ENCODE data around the gene INCA1.

GRCh38 chr17:4986951-4987766, 10.2 kb downstream of the INCA1 start, which contains the start of gene CAMTA2:
- TF ChIP-seq, protein P1, sequence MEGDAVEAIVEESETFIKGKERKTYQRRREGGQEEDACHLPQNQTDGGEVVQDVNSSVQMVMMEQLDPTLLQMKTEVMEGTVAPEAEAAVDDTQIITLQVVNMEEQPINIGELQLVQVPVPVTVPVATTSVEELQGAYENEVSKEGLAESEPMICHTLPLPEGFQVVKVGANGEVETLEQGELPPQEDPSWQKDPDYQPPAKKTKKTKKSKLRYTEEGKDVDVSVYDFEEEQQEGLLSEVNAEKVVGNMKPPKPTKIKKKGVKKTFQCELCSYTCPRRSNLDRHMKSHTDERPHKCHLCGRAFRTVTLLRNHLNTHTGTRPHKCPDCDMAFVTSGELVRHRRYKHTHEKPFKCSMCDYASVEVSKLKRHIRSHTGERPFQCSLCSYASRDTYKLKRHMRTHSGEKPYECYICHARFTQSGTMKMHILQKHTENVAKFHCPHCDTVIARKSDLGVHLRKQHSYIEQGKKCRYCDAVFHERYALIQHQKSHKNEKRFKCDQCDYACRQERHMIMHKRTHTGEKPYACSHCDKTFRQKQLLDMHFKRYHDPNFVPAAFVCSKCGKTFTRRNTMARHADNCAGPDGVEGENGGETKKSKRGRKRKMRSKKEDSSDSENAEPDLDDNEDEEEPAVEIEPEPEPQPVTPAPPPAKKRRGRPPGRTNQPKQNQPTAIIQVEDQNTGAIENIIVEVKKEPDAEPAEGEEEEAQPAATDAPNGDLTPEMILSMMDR (IDR thresholded peaks at IDR 0.05): peak; percentile 73 to 97 (median 92)
- peak in 3 of 4 donors; percentile 58 to 84 (median 84) for TF ChIP-seq POLR2A (IDR thresholded peaks at IDR 0.05)

Measured in upper lobe of left lung (tissue), 4 donors.